ENCODE measurements around the gene BRD9.

BRD9 gene

GRCh38 chr5:819078-819477 lies 73.5 kb downstream of the BRD9 start:
- no peak for DNase-seq (ENCODE audit: low read depth in 2 of 3, low spot score in 2 of 3)

- no peak for DNase-seq (ENCODE audit: low read depth in 2 of 3, low spot score in 2 of 3)
Measured at GRCh38 chr5:816176-816575, 76.4 kb downstream of the BRD9 start.

DNA sequence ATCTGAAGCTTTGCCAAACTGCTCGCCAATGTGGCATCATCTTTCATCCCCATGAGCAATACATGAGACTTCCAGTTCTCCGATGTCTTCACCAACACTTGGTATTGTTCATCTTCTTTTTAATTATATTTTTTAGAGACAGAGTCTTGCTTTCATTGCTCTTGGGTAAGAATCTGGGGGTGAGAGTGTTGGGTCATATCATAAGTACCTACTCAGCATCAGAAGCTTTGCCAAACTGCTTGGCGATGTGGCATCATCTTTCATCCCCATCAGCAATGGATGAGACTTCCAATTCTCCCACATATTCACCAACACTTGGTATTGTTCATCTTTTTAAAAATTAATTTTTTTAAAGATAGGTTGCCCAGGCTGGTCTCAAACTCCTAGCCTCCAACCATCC lies 77.2 kb downstream of the BRD9 start:
- no peak for DNase-seq (ENCODE audit: low read depth in 2 of 3, low spot score in 2 of 3)

Data from activated CD8-positive, alpha-beta memory T cell treated with anti-CD3 and anti-CD28 coated beads for 48 hours (primary cell).